ENCODE results near the gene MUC12. TPM values are rescaled to one million over a fixed set of nuclear protein-coding genes. Genes with fewer than 3 reads are reported as not detected.
"Not testable (repeated sequence)": the region's sequence is repeated elsewhere in the genome, so short reads cannot be mapped to it uniquely, and the experiment has no call there.

The MUC12 gene
- polyA plus RNA-seq, 4 donors = 2.6 to 31.8 (median 17.0) TPM

DNA sequence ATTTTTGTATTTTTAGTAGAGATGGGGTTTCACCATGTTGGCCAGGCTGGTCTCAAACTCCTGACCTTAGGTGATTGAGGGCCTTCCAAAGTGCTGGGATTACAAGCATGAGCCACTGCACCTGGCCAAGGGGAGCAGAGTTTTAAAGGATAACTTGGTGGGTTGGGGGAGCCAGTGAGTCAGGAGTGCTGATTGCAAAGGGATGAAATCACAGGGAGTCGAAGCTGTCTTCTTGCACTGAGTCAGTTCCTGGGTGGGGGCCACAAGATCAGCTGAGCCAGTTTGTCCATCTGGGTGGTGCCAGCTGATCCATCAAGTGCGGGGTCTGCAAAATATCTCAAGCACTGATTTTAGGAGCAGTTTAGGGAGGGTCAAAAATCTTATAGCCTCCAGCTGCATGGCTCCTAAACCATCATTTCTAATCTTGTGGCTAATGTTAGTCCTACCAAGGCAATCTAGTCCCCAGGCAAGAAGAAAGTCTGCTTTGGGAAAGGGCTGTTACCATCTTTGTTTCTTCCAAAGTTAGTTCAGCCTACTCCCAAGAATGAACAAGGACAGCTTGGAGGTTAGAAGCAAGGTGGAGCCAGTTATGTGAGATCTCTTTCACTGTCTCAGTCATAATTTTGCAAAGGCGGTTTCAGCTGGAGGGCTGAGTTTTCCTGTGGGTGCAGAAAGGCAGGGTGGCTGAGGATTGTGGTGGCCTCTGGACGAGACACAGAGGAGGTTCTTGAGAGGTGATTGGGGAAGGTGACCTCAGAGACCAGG, 15.8 kb downstream of the MUC12 start:
- not testable (repeated sequence) for H3K4me3 ChIP-seq (ENCODE audit: low read depth in 1 of 3, low read length in 3 of 3); H3K27me3 ChIP-seq (ENCODE audit: control insufficient read depth in 3 of 3, insufficient read depth in 3 of 3, low read length in 3 of 3); H3K36me3 ChIP-seq (ENCODE audit: control insufficient read depth in 3 of 3, insufficient read depth in 2 of 3, low read depth in 1 of 3, low read length in 3 of 3); FAIRE-seq; H3K27ac ChIP-seq (ENCODE audit: low read depth in 1 of 3, low read length in 2 of 3); H3K4me1 ChIP-seq (ENCODE audit: control insufficient read depth in 3 of 3, insufficient read depth in 2 of 3, low read depth in 1 of 3, low read length in 2 of 3); H3K9me3 ChIP-seq (ENCODE audit: control insufficient read depth in 2 of 2, insufficient read depth in 1 of 2, low read depth in 1 of 2, low read length in 1 of 2); DNase-seq
- 73 to 82% (median 74%) methylated on average over 4 of the region's 4 CpGs for WGBS, 3 donors

GRCh38 chr7:100991631-100992030, 22.3 kb downstream of the MUC12 start:
- 92 to 94% (median 92%) methylated on average over 9 of the region's 9 CpGs for WGBS, 3 donors
- no peaks in the 10 kb centered on the region for H3K36me3 ChIP-seq (ENCODE audit: control insufficient read depth in 3 of 3, insufficient read depth in 2 of 3, low read depth in 1 of 3, low read length in 3 of 3)
- peaks cover 0 to 2% of the 10 kb centered on the region in 2 donors for H3K9me3 ChIP-seq (ENCODE audit: control insufficient read depth in 2 of 2, insufficient read depth in 1 of 2, low read depth in 1 of 2, low read length in 1 of 2)
- no peaks in the 10 kb centered on the region for H3K4me1 ChIP-seq (ENCODE audit: control insufficient read depth in 3 of 3, insufficient read depth in 2 of 3, low read depth in 1 of 3, low read length in 2 of 3)
- DNase-seq = no peak
- no peaks in the 10 kb centered on the region for H3K27me3 ChIP-seq (ENCODE audit: control insufficient read depth in 3 of 3, insufficient read depth in 3 of 3, low read length in 3 of 3)
- FAIRE-seq = no peak
- H3K4me3 ChIP-seq (ENCODE audit: low read depth in 1 of 3, low read length in 3 of 3) = no peak overlapping the region
- H3K27ac ChIP-seq (ENCODE audit: low read depth in 1 of 3, low read length in 2 of 3) = no peak overlapping the region

DNA sequence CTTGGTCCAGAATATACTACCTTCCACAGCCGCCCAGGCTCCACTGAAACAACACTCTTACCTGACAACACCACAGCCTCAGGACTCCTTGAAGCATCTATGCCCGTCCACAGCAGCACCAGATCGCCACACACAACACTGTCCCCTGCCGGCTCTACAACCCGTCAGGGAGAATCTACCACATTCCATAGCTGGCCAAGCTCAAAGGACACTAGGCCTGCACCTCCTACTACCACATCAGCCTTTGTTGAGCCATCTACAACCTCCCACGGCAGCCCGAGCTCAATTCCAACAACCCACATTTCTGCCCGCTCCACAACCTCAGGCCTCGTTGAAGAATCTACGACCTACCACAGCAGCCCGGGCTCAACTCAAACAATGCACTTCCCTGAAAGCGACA, 22.9 kb downstream of the MUC12 start:
- H3K4me3 ChIP-seq (ENCODE audit: low read depth in 1 of 3, low read length in 3 of 3); H3K27ac ChIP-seq (ENCODE audit: low read depth in 1 of 3, low read length in 2 of 3); FAIRE-seq; DNase-seq; H3K4me1 ChIP-seq (ENCODE audit: control insufficient read depth in 3 of 3, insufficient read depth in 2 of 3, low read depth in 1 of 3, low read length in 2 of 3); H3K9me3 ChIP-seq (ENCODE audit: control insufficient read depth in 2 of 2, insufficient read depth in 1 of 2, low read depth in 1 of 2, low read length in 1 of 2); H3K27me3 ChIP-seq (ENCODE audit: control insufficient read depth in 3 of 3, insufficient read depth in 3 of 3, low read length in 3 of 3); H3K36me3 ChIP-seq (ENCODE audit: control insufficient read depth in 3 of 3, insufficient read depth in 2 of 3, low read depth in 1 of 3, low read length in 3 of 3): not testable (repeated sequence)
- 89 to 94% (median 92%) methylated on average over 11 of the region's 12 CpGs for WGBS, 3 donors

DNA sequence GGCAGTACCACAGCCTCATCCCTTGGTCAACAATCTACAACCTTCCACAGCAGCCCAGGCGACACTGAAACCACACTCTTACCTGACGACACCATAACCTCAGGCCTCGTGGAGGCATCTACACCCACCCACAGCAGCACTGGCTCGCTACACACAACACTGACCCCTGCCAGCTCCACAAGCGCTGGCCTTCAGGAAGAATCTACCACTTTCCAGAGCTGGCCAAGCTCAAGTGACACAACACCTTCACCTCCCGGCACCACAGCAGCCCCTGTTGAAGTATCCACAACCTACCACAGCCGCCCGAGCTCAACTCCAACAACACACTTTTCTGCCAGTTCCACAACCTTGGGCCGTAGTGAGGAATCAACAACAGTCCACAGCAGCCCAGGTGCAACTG, 25.3 kb downstream of the MUC12 start:
- H3K27ac ChIP-seq (ENCODE audit: low read depth in 1 of 3, low read length in 2 of 3); H3K4me1 ChIP-seq (ENCODE audit: control insufficient read depth in 3 of 3, insufficient read depth in 2 of 3, low read depth in 1 of 3, low read length in 2 of 3); DNase-seq; H3K4me3 ChIP-seq (ENCODE audit: low read depth in 1 of 3, low read length in 3 of 3); H3K36me3 ChIP-seq (ENCODE audit: control insufficient read depth in 3 of 3, insufficient read depth in 2 of 3, low read depth in 1 of 3, low read length in 3 of 3); H3K27me3 ChIP-seq (ENCODE audit: control insufficient read depth in 3 of 3, insufficient read depth in 3 of 3, low read length in 3 of 3); FAIRE-seq; H3K9me3 ChIP-seq (ENCODE audit: control insufficient read depth in 2 of 2, insufficient read depth in 1 of 2, low read depth in 1 of 2, low read length in 1 of 2): not testable (repeated sequence)
- no CpG with 5 or more reads among the region's 9 CpGs for WGBS, 3 donors

DNA sequence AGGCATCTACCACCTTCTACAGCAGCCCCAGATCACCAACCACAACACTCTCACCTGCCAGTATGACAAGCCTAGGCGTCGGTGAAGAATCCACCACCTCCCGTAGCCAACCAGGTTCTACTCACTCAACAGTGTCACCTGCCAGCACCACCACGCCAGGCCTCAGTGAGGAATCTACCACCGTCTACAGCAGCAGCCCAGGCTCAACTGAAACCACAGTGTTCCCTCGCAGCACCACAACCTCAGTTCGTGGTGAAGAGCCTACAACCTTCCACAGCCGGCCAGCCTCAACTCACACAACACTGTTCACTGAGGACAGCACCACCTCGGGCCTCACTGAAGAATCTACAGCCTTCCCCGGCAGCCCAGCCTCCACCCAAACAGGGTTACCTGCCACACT, 29.2 kb downstream of the MUC12 start:
- DNase-seq; H3K27me3 ChIP-seq (ENCODE audit: control insufficient read depth in 3 of 3, insufficient read depth in 3 of 3, low read length in 3 of 3); FAIRE-seq; H3K27ac ChIP-seq (ENCODE audit: low read depth in 1 of 3, low read length in 2 of 3); H3K36me3 ChIP-seq (ENCODE audit: control insufficient read depth in 3 of 3, insufficient read depth in 2 of 3, low read depth in 1 of 3, low read length in 3 of 3); H3K4me1 ChIP-seq (ENCODE audit: control insufficient read depth in 3 of 3, insufficient read depth in 2 of 3, low read depth in 1 of 3, low read length in 2 of 3); H3K4me3 ChIP-seq (ENCODE audit: low read depth in 1 of 3, low read length in 3 of 3); H3K9me3 ChIP-seq (ENCODE audit: control insufficient read depth in 2 of 2, insufficient read depth in 1 of 2, low read depth in 1 of 2, low read length in 1 of 2): not testable (repeated sequence)
- WGBS, 3 donors = 83 to 93% (median 88%) methylated on average over 4 of the region's 10 CpGs

DNA sequence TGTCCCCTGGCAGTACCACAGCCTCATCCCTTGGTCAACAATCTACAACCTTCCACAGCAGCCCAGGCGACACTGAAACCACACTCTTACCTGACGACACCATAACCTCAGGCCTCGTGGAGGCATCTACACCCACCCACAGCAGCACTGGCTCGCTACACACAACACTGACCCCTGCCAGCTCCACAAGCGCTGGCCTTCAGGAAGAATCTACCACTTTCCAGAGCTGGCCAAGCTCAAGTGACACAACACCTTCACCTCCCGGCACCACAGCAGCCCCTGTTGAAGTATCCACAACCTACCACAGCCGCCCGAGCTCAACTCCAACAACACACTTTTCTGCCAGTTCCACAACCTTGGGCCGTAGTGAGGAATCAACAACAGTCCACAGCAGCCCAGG, 30.0 kb downstream of the MUC12 start:
- no CpG with 5 or more reads among the region's 9 CpGs for WGBS, 3 donors

GRCh38 chr7:101000025-101000424, 30.7 kb downstream of the MUC12 start:
- H3K9me3 ChIP-seq (ENCODE audit: control insufficient read depth in 2 of 2, insufficient read depth in 1 of 2, low read depth in 1 of 2, low read length in 1 of 2); H3K36me3 ChIP-seq (ENCODE audit: control insufficient read depth in 3 of 3, insufficient read depth in 2 of 3, low read depth in 1 of 3, low read length in 3 of 3); H3K27ac ChIP-seq (ENCODE audit: low read depth in 1 of 3, low read length in 2 of 3); H3K27me3 ChIP-seq (ENCODE audit: control insufficient read depth in 3 of 3, insufficient read depth in 3 of 3, low read length in 3 of 3); H3K4me1 ChIP-seq (ENCODE audit: control insufficient read depth in 3 of 3, insufficient read depth in 2 of 3, low read depth in 1 of 3, low read length in 2 of 3); H3K4me3 ChIP-seq (ENCODE audit: low read depth in 1 of 3, low read length in 3 of 3); DNase-seq; FAIRE-seq: not testable (repeated sequence)
- 79 to 91% (median 87%) methylated on average over 9 to 10 of the region's 10 CpGs for WGBS, 3 donors

More for the DNA sequence above, 30.0 kb downstream of the MUC12 start:
- DNase-seq; FAIRE-seq; H3K4me3 ChIP-seq (ENCODE audit: low read depth in 1 of 3, low read length in 3 of 3); H3K27ac ChIP-seq (ENCODE audit: low read depth in 1 of 3, low read length in 2 of 3); H3K27me3 ChIP-seq (ENCODE audit: control insufficient read depth in 3 of 3, insufficient read depth in 3 of 3, low read length in 3 of 3); H3K9me3 ChIP-seq (ENCODE audit: control insufficient read depth in 2 of 2, insufficient read depth in 1 of 2, low read depth in 1 of 2, low read length in 1 of 2); H3K4me1 ChIP-seq (ENCODE audit: control insufficient read depth in 3 of 3, insufficient read depth in 2 of 3, low read depth in 1 of 3, low read length in 2 of 3); H3K36me3 ChIP-seq (ENCODE audit: control insufficient read depth in 3 of 3, insufficient read depth in 2 of 3, low read depth in 1 of 3, low read length in 3 of 3): not testable (repeated sequence)

DNA sequence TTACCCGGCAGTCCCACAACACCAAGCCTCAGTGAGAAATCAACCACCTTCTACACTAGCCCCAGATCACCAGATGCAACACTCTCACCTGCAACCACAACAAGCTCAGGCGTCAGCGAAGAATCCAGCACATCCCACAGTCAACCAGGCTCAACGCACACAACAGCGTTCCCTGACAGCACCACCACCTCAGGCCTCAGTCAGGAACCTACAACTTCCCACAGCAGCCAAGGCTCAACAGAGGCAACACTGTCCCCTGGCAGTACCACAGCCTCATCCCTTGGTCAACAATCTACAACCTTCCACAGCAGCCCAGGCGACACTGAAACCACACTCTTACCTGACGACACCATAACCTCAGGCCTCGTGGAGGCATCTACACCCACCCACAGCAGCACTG, 33.0 kb downstream of the MUC12 start:
- not testable (repeated sequence) for FAIRE-seq; DNase-seq; H3K4me3 ChIP-seq (ENCODE audit: low read depth in 1 of 3, low read length in 3 of 3); H3K4me1 ChIP-seq (ENCODE audit: control insufficient read depth in 3 of 3, insufficient read depth in 2 of 3, low read depth in 1 of 3, low read length in 2 of 3); H3K27ac ChIP-seq (ENCODE audit: low read depth in 1 of 3, low read length in 2 of 3); H3K36me3 ChIP-seq (ENCODE audit: control insufficient read depth in 3 of 3, insufficient read depth in 2 of 3, low read depth in 1 of 3, low read length in 3 of 3); H3K27me3 ChIP-seq (ENCODE audit: control insufficient read depth in 3 of 3, insufficient read depth in 3 of 3, low read length in 3 of 3); H3K9me3 ChIP-seq (ENCODE audit: control insufficient read depth in 2 of 2, insufficient read depth in 1 of 2, low read depth in 1 of 2, low read length in 1 of 2)
- WGBS, 3 donors = 94 to 100% (median 97%) methylated on average over 2 of the region's 8 CpGs

DNA sequence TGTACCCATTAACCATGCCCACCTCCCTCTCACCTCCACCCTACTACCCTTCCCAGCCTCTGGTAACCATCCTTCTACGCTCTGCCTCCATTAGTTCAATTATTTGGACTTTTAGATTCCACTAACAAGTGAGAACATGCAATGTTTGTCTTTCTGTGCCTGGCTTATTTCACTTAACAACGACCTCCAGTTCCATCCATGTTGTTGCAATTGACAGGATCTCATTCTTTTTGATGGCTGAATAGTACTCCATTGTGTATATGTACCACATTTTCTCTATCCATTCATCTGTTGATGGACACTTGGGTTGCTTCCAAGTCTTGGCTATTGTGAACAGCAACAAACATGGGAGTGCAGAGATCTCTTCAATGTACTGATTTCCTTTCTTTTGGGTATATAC, 38.0 kb downstream of the MUC12 start:
- H3K36me3 ChIP-seq (ENCODE audit: control insufficient read depth in 3 of 3, insufficient read depth in 2 of 3, low read depth in 1 of 3, low read length in 3 of 3); FAIRE-seq; H3K4me3 ChIP-seq (ENCODE audit: low read depth in 1 of 3, low read length in 3 of 3); DNase-seq; H3K27ac ChIP-seq (ENCODE audit: low read depth in 1 of 3, low read length in 2 of 3); H3K9me3 ChIP-seq (ENCODE audit: control insufficient read depth in 2 of 2, insufficient read depth in 1 of 2, low read depth in 1 of 2, low read length in 1 of 2); H3K27me3 ChIP-seq (ENCODE audit: control insufficient read depth in 3 of 3, insufficient read depth in 3 of 3, low read length in 3 of 3); H3K4me1 ChIP-seq (ENCODE audit: control insufficient read depth in 3 of 3, insufficient read depth in 2 of 3, low read depth in 1 of 3, low read length in 2 of 3): not testable (repeated sequence)
- WGBS, 3 donors = 65 to 74% (median 69%) methylated on average over 2 of the region's 2 CpGs

Data from small intestine (tissue), 7 donors.